Activated CD8-positive, alpha-beta T cell treated with anti-CD3 and anti-CD28 coated beads for 36 hours (primary cell): Measurements from ENCODE around the gene APCDD1. TPM values are rescaled to one million over a fixed set of nuclear protein-coding genes. Genes with fewer than 3 reads are reported as not detected.
A peak's percentile ranks its signal among the peaks of the same experiment; 100 is the strongest.

Experiments
- ATAC-seq: fragments of 200-7000 bp; cut with Tn5 transposase; one replicate; pipeline ENCODE4 v1.10.0; 2021; ENCODE audit warnings: mild to moderate bottlenecking, moderate library complexity
- CTCF ChIA-PET: fragments of 350-600 bp; sonication (Branson Sonifier 250); formaldehyde crosslinking; loops from one replicate; lab custom pipeline; 2021; ENCODE audit warnings: antibody characterized with exemption; lab: Charles Lee
- POLR2A ChIA-PET: fragments of 350-600 bp; sonication (Branson Sonifier 250); formaldehyde crosslinking; loops from one replicate; lab custom pipeline; 2021; ENCODE audit warnings: antibody characterized with exemption; lab: Charles Lee
- DNase-seq: peaks from one replicate; pipeline ENCODE4 v3.0.0-alpha.2; 2020
- H3K27ac Mint-ChIP-seq: one replicate; pipeline ENCODE4 v1.8.0; 2021; ENCODE audit warnings: mild to moderate bottlenecking, mixed read lengths
- H3K27me3 Mint-ChIP-seq: one replicate; pipeline ENCODE4 v1.8.0; 2021; ENCODE audit warnings: mixed read lengths
- H3K36me3 Mint-ChIP-seq: one replicate; pipeline ENCODE4 v1.8.0; 2021; ENCODE audit warnings: low read depth, mixed read lengths
- H3K4me1 Mint-ChIP-seq: one replicate; pipeline ENCODE4 v1.8.0; 2021; ENCODE audit warnings: low read depth, mixed read lengths
- H3K4me3 Mint-ChIP-seq: one replicate; pipeline ENCODE4 v1.8.0; 2021; ENCODE audit warnings: mild to moderate bottlenecking, moderate library complexity, mixed read lengths
- H3K9me3 Mint-ChIP-seq: one replicate; pipeline ENCODE4 v1.8.0; 2021; ENCODE audit warnings: mixed read lengths
- intact Hi-C: fragments of 100-400 bp; cut with micrococcal nuclease; formaldehyde crosslinking; loops from one replicate; pipeline ENCODE4 v1.10.0; 2022
- total RNA-seq, 2 experiments: library from RNA; stranded (reverse); gene quantifications; one replicate each; pipeline ENCODE4 v1.2.3, GENCODE V29; 2021
- TF ChIP-seq, protein P1 (sequence below): fragments of 200-600 bp; IDR thresholded peaks from one replicate; pipeline ENCODE4 v1.8.0; 2022; ENCODE audit warnings: antibody characterized with exemption, mild to moderate bottlenecking

Gene APCDD1
- total RNA-seq, 2 experiments from 2014 or later, result not detected

DNA sequence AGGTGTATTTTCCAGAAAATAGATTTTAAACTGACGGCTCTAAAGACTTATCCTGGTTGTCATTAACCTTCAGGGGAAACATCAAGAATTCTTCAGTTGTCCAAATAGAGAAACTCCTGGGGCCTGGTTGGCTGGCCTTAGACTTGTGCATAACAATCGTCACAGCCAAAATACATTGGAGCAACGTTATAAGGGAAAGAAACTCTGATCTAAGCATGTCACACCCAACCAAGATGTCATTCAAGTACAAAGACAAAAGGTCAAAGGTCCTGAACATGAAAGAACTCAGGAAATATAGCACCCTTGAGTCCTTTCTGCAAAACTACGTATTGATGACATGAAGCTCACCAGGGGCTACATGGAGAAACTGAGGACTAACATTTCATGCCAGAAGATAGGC lies 23.8 kb upstream of the APCDD1 start:
- ATAC-seq (no peak), DNase-seq (no peak)
- Mint-ChIP-seq H3K4me1 (no peaks in the 10 kb centered on the region), H3K9me3 (no peaks in the 10 kb centered on the region), H3K36me3 (no peaks in the 10 kb centered on the region), H3K27ac (no peak overlapping the region), H3K27me3 (peaks cover 3% of the 10 kb centered on the region), H3K4me3 (no peak overlapping the region)
- intact Hi-C loops, result no loop called here
- CTCF ChIA-PET, result no interaction called here
- TF ChIP-seq, protein P1, sequence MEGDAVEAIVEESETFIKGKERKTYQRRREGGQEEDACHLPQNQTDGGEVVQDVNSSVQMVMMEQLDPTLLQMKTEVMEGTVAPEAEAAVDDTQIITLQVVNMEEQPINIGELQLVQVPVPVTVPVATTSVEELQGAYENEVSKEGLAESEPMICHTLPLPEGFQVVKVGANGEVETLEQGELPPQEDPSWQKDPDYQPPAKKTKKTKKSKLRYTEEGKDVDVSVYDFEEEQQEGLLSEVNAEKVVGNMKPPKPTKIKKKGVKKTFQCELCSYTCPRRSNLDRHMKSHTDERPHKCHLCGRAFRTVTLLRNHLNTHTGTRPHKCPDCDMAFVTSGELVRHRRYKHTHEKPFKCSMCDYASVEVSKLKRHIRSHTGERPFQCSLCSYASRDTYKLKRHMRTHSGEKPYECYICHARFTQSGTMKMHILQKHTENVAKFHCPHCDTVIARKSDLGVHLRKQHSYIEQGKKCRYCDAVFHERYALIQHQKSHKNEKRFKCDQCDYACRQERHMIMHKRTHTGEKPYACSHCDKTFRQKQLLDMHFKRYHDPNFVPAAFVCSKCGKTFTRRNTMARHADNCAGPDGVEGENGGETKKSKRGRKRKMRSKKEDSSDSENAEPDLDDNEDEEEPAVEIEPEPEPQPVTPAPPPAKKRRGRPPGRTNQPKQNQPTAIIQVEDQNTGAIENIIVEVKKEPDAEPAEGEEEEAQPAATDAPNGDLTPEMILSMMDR, result no peak
- POLR2A ChIA-PET, result no interaction called here

DNA sequence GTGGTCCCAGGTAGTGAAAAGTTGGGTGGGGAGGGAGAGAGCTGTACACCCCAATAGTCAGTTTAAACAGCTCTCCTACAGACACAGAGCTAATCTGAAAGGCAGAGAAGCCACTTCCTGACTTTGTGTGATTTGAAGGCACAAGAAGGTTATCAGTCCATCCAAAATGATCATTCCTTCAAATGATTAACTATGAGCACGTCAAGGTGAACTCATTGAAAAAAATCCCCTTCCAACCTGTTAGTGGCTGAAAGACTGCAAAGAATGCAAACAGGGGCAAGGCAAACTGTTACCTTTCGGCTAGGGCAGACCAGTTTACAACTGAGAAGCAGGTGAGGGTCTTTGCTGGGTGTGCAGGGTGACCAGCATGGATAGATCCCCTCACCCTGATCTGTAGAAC lies 22.8 kb upstream of the APCDD1 start:
- Mint-ChIP-seq H3K27me3 (no peaks in the 10 kb centered on the region), H3K36me3 (no peaks in the 10 kb centered on the region), H3K4me3 (no peak overlapping the region), H3K4me1 (no peaks in the 10 kb centered on the region), H3K27ac (no peak overlapping the region), H3K9me3 (no peaks in the 10 kb centered on the region)
- POLR2A ChIA-PET, result no interaction called here
- intact Hi-C loops, result no loop called here
- no peak for ATAC-seq
- DNase-seq, result no peak
- TF ChIP-seq, protein P1, result no peak
- CTCF ChIA-PET, result no interaction called here

DNA sequence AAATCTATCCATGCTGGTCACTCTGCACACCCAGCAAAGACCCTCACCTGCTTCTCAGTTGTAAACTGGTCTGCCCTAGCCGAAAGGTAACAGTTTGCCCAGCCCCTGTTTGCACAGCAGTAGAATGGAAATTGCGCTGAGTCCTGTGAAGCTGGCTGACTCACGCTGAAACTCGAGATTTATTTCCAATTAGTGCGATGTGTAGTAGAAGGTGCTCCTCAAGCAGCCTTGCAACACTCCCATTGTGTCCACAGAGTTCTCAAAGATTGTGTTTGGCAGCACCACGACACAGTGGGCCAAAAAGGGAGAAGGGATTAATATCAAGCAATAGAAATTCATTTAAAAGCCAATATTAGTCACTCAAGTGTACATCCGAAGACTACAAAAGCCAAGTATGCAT lies 21.7 kb upstream of the APCDD1 start:
- Mint-ChIP-seq H3K9me3 (no peaks in the 10 kb centered on the region), H3K4me3 (no peak overlapping the region), H3K36me3 (no peaks in the 10 kb centered on the region), H3K4me1 (no peaks in the 10 kb centered on the region), H3K27ac (no peak overlapping the region), H3K27me3 (no peaks in the 10 kb centered on the region)
- DNase-seq (no peak), ATAC-seq (no peak)
- ChIA-PET POLR2A (no interaction called here), CTCF (no interaction called here)
- TF ChIP-seq, protein P1, result no peak
- intact Hi-C loops, result no loop called here

- DNase-seq, result no peak
- no peaks in the 10 kb centered on the region for H3K4me1 Mint-ChIP-seq
- TF ChIP-seq, protein P1, result no peak
- ChIA-PET POLR2A (no interaction called here), CTCF (no interaction called here)
- no peak overlapping the region for H3K27ac Mint-ChIP-seq
- no peaks in the 10 kb centered on the region for H3K9me3 Mint-ChIP-seq
- no peak for ATAC-seq
- intact Hi-C loops, result loop anchor here (5.0 kb wide), 1 partner anchor 51 kb away; no protein-coding TSS in a partner anchor
- H3K27me3 Mint-ChIP-seq, result no peaks in the 10 kb centered on the region
- H3K4me3 Mint-ChIP-seq, result no peak overlapping the region
- H3K36me3 Mint-ChIP-seq, result no peaks in the 10 kb centered on the region
These were observed 18.3 kb upstream of the APCDD1 start for GRCh38 chr18:10436160-10436559.

DNA sequence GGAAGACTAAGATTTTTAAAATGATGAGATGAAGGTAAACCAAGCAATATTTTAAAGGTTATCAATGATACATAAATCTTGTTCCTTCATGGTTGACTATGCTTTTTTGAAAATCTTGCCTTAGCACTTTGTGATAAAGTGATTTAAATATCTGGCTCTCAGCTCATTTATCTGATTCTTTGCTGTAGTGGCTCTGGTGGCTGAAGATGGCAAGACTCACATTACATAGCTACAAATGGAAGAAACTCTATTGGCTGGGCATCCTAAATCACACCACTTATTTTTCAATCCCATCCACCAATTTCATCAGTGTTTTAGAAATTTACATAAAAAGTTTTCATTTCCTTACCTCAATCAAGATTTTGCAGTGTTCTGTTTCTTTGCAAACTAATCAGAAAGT lies 16.6 kb upstream of the APCDD1 start:
- no peaks in the 10 kb centered on the region for H3K36me3 Mint-ChIP-seq
- ChIA-PET CTCF (interaction anchor here (0.6 to 1.0 kb wide), 4 partner anchors 48 to 539 kb away, joined by 3 to 4 read pairs (median 4); no protein-coding TSS in a partner anchor), POLR2A (no interaction called here)
- H3K27me3 Mint-ChIP-seq, result no peaks in the 10 kb centered on the region
- H3K4me3 Mint-ChIP-seq, result no peak overlapping the region
- intact Hi-C loops, result loop anchor here (5.0 kb wide), 1 partner anchor 49 kb away; no protein-coding TSS in a partner anchor
- no peak for ATAC-seq
- no peaks in the 10 kb centered on the region for H3K9me3 Mint-ChIP-seq
- TF ChIP-seq, protein P1, result peak; percentile 22
- no peaks in the 10 kb centered on the region for H3K4me1 Mint-ChIP-seq
- DNase-seq, result peak; percentile 20
- H3K27ac Mint-ChIP-seq, result no peak overlapping the region
